SK-N-MC (cell line): Measurements from ENCODE around the gene SLC2A6.

Experiments used
- EZH2 ChIP-seq: fragments of 200-600 bp; sonication (generic); IDR thresholded peaks from one replicate; pipeline ENCODE4 v1.6.1; 2017; ENCODE audit warnings: antibody characterized with exemption
- FOXP2 ChIP-seq: optimal IDR thresholded peaks from 2 replicates; pipeline ENCODE3; 2011; ENCODE audit warnings: mild to moderate bottlenecking, moderate library complexity; ENCODE audit not compliant: insufficient read depth; ENCODE audit errors: extremely low read length, control extremely low read depth
- POLR2AphosphoS5 ChIP-seq: IDR thresholded peaks from 2 replicates; pipeline ENCODE4 v1.6.1; 2012; ENCODE audit warnings: mild to moderate bottlenecking, low read depth, low read length, borderline replicate concordance

DNA sequence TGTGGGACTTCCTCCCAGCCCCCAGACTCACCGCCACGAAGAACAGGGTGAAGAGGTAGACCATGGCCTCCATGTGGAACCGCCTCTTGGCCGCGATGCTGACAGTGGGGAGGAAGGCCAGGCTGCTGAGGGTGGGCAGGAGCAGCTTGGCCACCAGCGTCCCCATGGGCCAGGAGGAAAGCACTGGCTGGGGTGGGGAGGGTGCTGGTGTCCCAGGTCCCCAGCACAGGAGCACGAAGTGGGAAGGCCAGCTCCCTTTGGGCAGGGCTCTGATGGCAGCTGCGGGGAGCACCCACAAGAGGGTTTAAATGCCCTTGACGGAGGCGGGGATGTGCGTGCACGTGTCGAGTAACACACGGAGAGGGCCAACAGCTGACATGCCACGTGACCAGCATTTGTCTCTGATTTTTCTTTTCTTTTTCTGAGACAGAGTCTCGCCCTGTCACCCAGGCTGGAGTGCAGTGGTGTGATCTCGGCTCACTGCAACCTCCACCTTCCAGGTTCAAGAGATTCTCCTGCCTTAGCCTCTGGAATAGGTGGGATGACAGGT lies 45.9 kb upstream of the SLC2A6 start, which contains the start of gene MYMK:
- TF ChIP-seq POLR2AphosphoS5 (no peak), EZH2 (no peak), FOXP2 (no peak)
